HG02798 (cell line): ENCODE data around the gene PHACTR3.

Experiments
- ATAC-seq: cut with Tn5 transposase; IDR thresholded peaks from one replicate; pipeline ENCODE4 v1.9.1; 2021; ENCODE audit warnings: mild to moderate bottlenecking; ENCODE audit not compliant: unreplicated experiment, poor library complexity

The PHACTR3 gene

DNA sequence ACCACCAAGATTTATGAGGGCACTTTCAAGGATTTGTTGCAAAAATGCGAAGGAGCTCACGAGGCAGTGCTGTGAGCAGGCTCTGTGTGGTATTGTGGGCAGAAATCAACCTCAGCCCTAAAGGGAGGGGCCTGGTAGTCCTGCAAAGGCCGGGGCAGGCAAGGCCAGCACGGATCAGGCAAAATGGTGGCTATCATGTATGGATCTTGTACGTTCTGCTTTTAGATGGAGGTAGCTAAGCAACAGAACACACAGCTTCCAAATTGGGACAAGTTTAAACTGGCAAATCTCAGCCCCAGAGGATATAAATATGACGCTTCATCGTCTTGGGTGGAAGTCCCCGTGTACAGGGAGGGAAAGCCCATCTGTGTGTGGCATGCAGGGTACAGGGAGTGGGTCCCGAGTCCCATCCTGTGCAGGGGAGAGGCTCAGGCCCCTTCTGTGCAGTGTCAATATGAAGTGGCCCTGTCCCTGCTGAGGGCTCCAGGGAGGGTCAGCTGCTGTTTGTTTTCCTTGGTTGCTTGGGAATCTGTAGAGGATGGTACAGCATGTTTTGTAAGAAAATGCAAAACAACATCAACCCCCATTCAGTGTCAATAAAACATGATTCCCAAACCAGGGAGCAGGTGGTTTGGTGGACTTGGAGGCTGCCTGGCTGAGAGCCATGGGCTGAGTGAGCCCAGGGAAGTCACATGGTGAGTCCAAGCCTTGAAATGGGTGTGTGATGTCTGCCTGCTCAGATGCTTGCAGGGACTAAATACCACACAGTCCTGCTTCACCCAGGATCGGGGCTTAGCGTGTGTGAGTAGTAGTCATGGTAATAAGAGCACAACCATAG is 216.1 kb downstream of the PHACTR3 start:
- ATAC-seq, result no peak

DNA sequence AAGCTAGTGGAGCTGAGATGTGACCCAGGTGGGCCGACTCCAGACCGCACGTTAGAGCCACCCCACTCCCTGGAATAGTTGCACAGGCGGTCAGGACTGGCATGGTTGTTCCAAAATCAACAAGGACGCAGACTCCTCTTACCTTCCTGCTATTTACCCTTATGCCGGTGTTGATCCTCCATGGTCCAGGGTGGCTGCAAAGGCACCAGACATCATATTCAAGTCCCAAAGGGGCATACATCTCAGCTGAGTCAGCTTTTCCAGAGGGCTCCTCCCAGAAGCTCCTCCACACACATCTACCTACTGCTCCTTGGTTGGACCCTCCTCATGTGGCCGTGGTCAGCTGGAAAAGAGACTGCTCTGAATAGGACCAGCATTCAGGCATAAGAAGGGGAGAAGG is 216.9 kb downstream of the PHACTR3 start:
- no peak for ATAC-seq

DNA sequence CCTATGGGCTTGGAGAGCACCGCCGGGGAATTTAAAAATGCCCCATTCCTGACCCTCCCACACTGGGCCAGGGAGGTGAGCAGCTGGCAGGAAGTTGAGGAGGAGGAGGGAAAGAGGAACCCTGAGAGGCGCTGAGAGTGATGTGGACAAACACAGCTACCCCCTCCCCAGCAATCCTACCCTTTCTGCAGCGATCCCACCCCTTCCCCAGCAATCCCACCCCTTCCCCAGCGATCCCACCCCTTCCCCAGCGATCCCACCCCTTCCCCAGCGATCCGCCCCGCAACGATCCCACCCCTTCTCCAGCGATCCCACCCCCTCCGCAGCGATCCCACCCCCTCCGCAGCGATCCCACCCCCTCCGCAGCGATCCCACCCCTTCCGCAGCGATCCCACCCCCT is 217.4 kb downstream of the PHACTR3 start:
- ATAC-seq, result no peak

DNA sequence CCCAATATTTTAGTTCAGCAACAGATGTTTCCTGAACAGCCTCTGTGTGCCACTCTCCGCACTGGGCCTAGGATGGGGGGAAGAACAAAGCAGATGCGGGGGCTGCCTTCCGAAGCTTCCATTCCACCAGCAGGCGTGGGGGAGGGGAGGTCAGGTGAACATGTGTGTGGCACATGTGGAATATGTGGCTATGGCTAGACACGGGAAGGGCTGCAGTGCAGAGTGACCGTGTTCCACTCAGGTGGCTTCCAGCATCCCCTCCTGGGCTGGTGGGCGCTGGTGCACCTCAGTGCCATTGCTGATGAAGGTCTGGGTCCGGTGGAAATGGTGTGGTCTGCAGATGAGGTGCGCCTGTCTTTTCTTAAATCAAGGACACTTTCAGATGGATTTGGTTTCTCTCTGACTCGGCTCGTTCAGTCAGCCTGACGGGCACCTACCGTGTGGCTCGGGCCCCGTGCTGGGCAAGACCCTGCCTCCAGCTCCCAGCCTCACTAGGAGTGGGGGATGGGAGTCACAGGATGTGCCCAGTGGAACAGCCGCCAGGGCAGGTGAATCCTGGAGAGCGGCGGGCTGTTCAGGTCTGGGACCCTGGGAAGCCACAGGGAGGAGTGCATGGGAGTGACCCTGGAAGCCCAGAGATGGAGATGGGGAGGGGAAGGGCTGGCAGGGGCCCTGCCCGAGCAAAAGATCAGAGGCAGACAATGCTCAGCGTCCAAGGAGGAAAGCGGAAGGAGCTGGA is 218.1 kb downstream of the PHACTR3 start:
- ATAC-seq, result no peak

DNA sequence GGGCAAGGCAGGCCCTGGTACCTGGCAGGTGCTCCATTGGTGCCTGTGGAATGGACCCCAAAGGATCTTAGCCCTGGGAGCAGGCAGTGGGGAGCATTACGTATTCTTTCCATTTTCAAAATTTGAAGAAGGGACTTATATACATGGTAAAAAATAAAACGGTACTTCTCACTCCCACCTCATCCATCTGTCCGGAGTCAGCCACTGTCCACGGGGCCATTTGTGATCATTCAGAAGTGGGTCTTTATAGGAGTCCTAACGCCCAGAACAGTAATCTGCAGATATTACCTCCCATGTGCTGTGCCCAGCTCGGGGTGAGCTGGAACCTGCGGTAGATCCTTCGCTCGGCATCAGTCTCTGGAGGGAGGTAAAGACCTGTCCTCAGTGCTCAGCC is 218.7 kb downstream of the PHACTR3 start:
- no peak for ATAC-seq

DNA sequence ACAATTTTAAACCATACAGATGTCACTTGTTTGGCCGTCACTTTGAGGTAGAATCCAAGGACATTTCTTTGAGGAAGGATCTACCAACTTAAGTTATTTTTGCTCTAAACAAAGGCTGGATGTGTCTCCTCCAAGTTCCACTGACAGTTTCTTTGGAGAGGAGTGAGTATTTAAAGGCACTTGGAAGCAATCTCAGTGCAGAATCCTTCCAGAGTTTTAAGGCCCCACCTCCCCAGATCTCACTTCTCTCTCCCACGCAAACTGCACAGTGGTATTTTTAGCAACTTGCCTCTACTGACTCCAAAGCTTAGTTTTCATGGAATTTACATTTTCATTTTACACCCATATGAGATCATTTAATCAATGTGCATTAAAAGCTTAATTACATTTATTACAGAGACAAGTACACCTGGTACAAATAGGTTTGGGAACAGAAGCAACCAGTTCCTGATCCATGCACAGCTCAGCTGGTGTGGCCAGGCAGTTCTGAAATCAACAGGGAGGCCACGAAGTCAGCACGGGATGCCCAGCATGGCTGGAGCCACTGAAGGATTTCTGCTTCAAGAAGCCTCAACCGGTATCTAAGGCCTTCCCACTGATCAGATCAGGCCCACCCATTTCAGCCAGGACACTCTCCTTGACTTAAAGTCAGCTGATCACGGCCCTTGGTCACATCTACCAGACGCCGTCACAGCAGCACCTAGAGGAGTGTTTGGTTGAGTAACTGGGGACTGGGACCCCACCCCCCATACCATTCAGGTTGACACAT is 219.3 kb downstream of the PHACTR3 start:
- ATAC-seq, result no peak

DNA sequence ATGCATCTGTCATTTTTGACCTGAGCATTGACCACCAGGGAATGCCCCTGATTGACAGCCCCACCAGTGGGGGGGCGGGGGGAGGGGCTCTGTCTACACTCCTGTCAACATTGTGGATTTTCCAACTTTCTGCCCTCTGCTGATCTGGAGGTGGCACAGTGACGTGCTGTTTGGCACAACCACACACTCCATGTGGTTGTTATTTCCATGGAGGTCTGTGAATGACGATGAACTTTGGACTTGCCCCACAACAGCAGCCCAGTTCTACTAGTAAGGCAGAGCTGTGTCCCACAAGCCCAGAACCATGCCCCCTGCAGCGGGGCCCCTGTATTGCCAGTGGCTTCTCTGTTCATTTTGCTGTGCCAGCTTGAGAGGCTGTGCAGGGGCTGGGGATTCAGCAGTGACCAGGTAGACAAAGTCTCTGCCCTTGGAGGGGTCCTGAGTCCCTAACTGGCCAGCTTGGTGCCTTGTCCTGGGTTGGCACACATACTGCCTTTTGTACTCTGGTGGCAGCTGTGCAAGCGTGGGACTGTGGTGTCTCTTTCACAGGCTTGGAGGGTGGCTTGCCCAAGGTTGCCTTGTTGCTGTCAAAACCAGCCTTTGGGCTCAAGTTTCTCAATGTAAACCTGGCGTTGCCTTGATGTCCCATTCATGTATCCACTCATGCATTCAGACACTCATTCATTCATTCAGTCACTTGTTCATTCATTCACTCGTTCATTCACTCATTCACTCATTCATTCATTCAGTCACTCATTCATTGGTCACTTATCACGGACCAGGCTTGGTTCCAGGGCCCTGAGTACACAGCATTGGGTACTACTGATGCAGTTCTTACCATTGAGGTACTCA is 220.6 kb downstream of the PHACTR3 start:
- no peak for ATAC-seq

DNA sequence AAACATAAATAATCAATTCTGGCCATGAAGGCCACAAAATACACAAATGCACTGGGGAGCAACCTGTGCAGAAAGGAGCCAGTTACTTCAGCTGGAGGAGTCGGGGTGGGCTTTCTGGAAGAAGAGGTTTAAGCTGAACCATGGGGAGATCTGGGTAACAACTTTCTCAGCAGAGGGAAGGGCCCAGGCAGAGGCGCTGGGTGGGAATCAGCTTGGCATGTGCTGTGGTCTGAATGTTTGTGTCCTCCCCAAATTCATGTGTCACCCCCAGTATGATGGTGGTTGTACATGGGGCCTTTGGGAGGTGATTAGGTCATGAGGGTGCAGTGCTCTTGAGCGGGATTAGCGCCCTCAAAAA is 221.2 kb downstream of the PHACTR3 start:
- no peak for ATAC-seq

DNA sequence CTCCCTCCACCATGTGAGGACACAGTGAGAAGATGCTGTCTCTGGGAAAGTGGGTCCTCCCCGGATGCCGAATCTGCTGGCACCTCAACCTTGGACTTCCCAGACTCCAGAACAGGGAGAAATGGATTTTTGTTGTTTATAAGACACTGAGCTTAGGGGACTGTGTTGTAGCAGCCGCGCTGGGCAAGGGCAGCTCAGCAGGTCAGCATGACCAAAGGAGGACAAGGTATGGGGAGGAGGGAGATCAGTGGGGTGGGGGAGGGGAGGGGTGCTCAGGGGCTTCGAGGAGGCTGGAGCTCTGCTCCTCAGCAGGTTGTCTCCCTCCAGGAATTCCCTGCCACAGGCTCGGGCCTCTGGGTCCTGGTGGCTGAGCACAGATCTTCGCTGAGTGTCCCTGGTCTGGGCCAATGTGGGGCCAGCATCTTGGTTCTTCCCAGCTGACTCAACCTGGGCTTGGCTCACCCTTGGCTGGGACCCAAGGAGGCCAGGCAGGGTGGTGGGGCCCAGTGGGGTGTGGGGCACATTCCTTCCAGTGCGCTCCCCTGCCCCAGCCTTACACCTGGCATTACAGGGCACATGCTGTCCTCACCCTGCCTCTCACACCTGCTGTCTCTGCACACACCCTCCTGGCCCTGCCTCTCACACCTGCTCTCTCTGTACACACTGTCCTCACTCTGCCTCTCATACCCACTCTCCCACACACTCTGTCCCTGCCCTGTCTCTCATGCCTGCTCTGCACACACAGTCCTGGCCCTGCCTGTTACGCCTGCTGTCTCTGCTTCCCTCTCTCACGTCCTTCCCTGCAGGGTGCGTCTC is 221.8 kb downstream of the PHACTR3 start:
- no peak for ATAC-seq

DNA sequence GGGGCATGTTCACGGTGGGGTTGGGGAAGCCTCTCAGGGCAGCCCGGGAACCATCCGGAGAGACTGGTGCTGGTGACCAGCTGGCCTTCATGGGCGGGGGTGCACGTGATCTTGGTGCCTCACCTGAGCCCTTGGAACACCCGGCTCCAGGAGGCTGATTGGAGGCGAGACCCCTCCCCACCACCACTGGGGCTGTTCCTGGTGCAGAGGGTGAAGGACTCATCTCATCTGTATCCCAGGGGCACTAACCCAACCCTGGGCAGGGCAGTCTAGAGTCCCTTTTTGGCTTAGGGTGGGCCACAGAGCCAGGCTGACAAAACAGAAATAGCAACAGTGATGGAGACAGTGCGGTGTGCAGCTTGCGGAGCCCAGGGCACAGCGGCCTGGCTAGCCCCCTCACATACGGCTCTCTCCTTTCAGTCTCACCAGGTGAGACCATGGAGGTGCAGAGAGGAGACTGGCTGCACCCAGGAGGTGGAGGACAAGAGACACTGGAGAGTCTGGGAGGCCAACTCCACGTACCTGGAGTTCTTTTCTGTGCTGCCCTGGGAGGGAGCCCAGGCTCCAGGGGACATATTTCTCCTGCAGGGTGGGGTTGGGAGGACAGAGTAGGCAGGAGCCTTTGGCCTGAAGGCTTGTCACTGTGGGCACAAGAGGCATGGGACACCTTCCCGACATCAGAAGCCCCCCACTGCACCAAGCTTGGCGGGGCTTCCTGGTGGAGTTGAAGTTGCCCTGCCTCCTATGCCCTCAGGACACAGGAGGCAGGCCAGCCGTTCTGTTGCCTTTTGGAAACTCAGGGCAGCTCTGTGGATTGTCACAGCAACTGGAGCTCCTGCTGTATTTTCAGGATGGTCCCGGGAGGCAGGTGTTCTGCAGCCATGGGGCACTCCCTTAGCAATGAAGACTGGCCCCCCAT is 223.1 kb downstream of the PHACTR3 start:
- ATAC-seq, result no peak

DNA sequence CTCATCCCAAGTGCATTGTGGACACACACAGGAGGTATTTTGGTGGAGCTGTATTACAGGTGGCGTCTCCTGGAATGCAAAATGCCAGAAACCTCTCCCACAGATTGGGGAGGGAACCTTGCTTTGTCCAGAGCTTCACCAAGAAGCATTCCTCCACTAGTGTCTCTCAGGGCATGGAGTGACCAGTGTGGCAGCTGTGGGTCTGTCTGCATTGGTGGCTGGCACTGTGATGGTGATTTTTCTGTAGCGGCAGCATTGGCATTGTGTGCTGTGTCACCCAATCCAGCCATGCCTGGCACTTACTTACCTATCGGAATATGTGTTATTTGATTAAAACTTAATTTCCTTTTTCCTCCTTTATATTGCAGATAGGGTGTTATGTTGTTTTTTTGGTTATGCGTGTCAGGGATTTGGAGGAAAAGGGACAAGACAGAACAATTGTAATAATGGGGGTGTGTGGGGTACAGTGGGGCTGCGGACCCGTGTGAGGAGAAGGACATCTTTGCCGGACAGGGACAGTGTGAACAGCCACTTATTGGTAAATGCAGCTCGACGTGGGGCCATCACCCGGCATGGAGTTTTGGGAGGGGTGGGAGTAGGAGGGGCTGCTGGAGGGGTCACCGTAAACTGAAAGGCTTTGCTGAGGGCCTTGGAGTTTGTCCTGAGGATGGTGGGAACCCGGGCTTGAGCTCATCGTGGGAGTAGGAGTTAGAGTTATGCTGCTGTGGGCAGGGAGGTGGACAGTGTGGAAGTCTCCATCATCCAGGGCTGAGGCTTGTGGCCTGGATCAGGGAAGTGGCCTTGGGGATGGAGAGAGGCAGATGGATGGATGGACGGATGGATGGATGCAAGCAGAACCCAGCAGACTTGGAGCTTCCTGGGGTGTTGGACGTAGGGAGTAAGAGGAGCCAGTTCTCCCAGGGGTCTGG is 224.0 kb downstream of the PHACTR3 start:
- ATAC-seq, result no peak

DNA sequence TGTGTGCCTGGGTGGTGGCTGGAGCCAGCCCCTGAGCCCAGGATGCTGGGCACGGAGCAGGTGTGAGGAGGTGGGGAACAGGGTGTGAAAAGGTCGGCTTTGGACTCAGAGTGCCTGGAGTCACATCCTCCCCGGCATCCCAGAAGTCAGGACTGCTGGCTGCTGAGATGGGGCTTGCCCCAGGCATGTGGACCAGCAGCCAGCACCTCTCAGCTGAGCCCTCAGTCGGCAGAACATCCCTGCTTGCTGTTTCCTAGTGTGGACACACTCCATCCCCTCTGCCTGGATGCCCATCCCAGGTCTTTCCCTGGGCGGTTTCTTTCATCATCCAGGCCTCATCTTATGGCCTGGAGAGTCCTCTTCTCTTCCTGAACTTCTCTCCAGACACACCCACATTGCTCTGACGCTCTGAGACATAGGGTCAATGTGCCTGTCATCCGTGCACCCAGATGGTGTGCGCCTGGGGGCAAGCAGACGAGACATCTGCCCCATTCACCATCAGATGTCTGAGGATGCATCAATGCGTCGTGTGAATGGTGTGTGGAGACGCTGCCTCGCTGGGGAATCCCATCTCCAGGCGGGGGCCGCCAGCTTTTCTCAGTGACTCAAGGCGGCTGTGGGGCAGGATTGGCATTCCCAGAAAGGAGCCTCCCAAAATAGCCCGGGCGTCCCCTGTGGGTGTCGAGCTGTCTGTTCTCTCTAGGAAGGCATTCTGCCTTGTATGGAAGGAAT is 224.9 kb downstream of the PHACTR3 start:
- ATAC-seq, result no peak

DNA sequence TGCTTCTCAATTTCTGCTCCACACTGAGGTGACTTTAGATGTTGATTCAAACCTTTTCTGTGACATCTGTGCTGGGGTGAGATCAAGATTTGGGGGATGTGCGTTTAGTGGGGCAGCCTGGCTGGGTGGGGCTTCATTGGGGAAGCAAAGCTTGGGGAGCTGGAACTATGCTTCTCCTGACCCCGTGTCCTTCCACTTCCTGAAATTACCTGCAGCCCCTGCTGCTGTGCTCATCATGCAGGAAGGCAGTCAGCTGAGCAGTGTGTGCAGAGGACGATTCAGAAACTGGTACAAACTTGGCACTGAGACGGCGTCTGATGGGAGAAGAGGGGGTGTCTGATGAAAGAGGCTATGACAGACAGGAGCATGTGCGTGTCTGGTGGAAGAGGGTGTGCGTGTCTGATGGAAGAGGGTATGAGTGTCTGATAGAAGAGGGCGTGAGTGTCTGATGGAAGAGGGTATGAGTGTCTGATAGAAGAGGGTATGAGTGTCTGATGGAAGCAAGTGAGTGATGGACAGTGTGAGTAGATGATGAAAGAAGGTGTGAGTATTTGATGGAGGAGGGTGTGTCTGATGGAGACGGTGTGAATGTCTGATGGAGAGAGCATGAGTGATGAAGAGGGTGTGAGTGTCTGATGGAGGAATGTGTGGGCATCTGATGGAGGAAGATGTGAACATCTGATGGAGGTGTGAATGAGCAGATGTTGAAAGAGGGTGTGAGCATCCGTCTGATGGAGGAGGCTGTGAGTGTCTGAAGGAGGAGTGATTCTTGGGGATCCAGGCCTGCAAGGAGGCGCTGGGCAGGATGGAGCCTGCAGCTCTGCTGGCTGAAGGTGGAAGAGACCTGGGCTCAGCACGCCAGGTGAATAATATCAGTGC is 225.7 kb downstream of the PHACTR3 start:
- no peak for ATAC-seq

DNA sequence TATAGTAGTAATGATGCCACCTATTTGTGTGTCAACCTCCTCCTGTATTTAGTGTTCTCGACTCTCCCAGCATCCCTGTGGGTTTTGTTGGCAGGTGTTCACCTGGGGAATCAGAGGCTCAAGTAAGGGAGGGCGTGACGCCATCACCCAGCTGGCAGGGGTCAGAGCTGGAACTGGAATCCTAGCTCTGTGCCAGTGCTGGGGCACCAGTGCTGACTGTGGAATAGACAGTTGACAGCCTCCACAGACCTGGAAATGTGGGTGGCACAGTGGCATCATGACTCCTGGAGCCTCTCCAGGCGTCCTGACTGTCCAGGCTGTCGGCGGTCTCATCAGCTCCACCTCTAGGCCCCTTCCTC is 226.3 kb downstream of the PHACTR3 start:
- no peak for ATAC-seq

DNA sequence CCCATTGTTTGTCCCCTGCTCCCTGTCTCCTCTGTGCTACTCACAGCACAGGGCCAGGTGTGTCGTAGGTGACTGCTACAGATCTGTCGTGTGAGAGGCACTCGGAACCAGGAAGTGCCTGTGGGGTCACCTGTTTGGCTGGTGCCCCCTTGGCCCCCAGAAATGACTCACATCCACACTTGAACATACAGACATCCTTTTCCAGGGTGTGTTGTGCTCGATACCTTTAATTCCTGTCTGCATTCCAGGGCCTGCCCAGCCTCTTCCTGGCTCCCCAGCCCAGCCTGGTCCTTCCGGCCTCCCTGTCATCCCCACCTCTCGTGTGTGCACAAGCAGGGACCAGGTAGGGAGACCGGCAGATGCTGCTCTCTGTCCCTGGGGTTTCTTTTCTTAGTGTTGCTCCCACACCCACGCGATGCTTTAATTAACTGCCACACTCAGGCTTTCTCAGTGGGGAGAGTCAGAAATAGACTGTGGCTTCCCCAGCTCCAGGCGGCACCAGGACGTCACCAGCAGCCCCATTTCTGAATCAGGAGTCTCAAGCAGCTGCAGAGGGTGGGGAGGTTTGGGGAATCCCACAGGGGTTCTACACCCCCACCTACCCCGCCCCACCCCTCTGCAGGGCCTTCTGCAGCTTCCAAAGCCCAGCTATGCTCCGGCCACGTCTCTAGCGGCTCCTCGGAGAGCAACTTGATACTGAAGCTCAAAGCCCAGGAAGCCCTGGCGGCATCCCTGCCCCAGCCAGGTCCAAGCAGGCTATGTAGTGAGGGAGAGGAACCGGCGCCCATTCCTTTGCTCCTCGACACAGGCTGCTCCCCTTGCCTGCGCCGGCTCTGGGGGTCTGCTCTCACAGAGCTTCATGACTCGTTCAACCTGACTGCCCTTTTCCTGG is 226.9 kb downstream of the PHACTR3 start:
- ATAC-seq, result peak; percentile 41
